Stimulated activated CD8-positive, alpha-beta memory T cell treated with anti-CD3 and anti-CD28 coated beads, Interleukin-4, amount 100 ng/mL, for 48 hours (primary cell): ENCODE data around the gene PTPRG.
"Not testable (repeated sequence)": the region's sequence is repeated elsewhere in the genome, so short reads cannot be mapped to it uniquely, and the experiment has no call there.

Source experiments
- DNase-seq: peaks from one replicate; pipeline ENCODE4 v3.0.0-alpha.2; 2020

The PTPRG gene

GRCh38 chr3:61730577-61731231, 169.3 kb downstream of the PTPRG start:
- no peak for DNase-seq

- DNase-seq = no peak
Measured at GRCh38 chr3:61733000-61733399, 171.6 kb downstream of the PTPRG start.

GRCh38 chr3:61733876-61734275, 172.5 kb downstream of the PTPRG start:
- DNase-seq = no peak

- DNase-seq = no peak
Measured at GRCh38 chr3:61734749-61735686, 173.6 kb downstream of the PTPRG start.

- DNase-seq = no peak
Measured at GRCh38 chr3:61736506-61736905, 175.1 kb downstream of the PTPRG start.

- no peak for DNase-seq
Measured at GRCh38 chr3:61739640-61740039, 178.3 kb downstream of the PTPRG start.

GRCh38 chr3:61740494-61740893, 179.1 kb downstream of the PTPRG start:
- no peak for DNase-seq

- no peak for DNase-seq
Measured at GRCh38 chr3:61741551-61741950, 180.2 kb downstream of the PTPRG start.

- no peak for DNase-seq
Measured at GRCh38 chr3:61742006-61742405, 180.6 kb downstream of the PTPRG start.

GRCh38 chr3:61743067-61743466, 181.7 kb downstream of the PTPRG start:
- no peak for DNase-seq

GRCh38 chr3:61743686-61744242, 182.4 kb downstream of the PTPRG start:
- DNase-seq = no peak

GRCh38 chr3:61748288-61748687, 186.9 kb downstream of the PTPRG start:
- no peak for DNase-seq

GRCh38 chr3:61750766-61751165, 189.4 kb downstream of the PTPRG start:
- DNase-seq = no peak

GRCh38 chr3:61758839-61759238, 197.5 kb downstream of the PTPRG start:
- DNase-seq = no peak

- DNase-seq = not testable (repeated sequence)
Measured at GRCh38 chr3:61760783-61761182, 199.4 kb downstream of the PTPRG start.

GRCh38 chr3:61761694-61762430, 200.5 kb downstream of the PTPRG start:
- DNase-seq = no peak

- DNase-seq = no peak
Measured at GRCh38 chr3:61765157-61765876, 203.9 kb downstream of the PTPRG start.

- DNase-seq = no peak
Measured at GRCh38 chr3:61768284-61769037, 207.1 kb downstream of the PTPRG start.

- no peak for DNase-seq
Measured at GRCh38 chr3:61769266-61769990, 208.1 kb downstream of the PTPRG start.

GRCh38 chr3:61771976-61772375, 210.6 kb downstream of the PTPRG start:
- DNase-seq = no peak

- DNase-seq = no peak
Measured at GRCh38 chr3:61772456-61772855, 211.1 kb downstream of the PTPRG start.
